Hepatocyte (in vitro differentiated cells): ENCODE data around the gene SH3TC1. TPM values are rescaled to one million over a fixed set of nuclear protein-coding genes. Genes with fewer than 3 reads are reported as not detected.

Source experiments
- DNase-seq: peaks from one replicate; pipeline ENCODE4 v3.0.0-alpha.2; 2016; ENCODE audit warnings: low spot score
- H2AFZ ChIP-seq: fragments of 200-600 bp; sonication (generic); 2 replicates; pipeline ENCODE4 v1.6.0; 2016; ENCODE audit warnings: antibody characterized with exemption, mild to moderate bottlenecking
- H3K27ac ChIP-seq: fragments of 200-600 bp; sonication (generic); 2 replicates; pipeline ENCODE4 v1.5.1; 2016; ENCODE audit warnings: mild to moderate bottlenecking
- H3K27me3 ChIP-seq: fragments of 200-600 bp; sonication (generic); 2 replicates; pipeline ENCODE4 v1.6.1; 2016
- H3K36me3 ChIP-seq: fragments of 200-600 bp; sonication (generic); replicated peaks from 2 replicates; pipeline ENCODE4 v1.5.1; 2016; ENCODE audit warnings: low read depth; ENCODE audit not compliant: insufficient read depth
- H3K4me1 ChIP-seq: fragments of 200-600 bp; sonication (generic); 2 replicates; pipeline ENCODE4 v1.5.1; 2016; ENCODE audit warnings: mild to moderate bottlenecking, moderate library complexity; ENCODE audit not compliant: insufficient read depth
- H3K4me2 ChIP-seq: fragments of 200-600 bp; sonication (generic); 2 replicates; pipeline ENCODE4 v1.6.0; 2016
- H3K4me3 ChIP-seq: fragments of 200-600 bp; sonication (generic); 2 replicates; pipeline ENCODE4 v1.5.1; 2016; ENCODE audit warnings: mild to moderate bottlenecking
- H3K79me2 ChIP-seq: fragments of 200-600 bp; sonication (generic); 2 replicates; pipeline ENCODE4 v1.6.0; 2017; ENCODE audit warnings: mild to moderate bottlenecking
- H3K9me2 ChIP-seq: fragments of 200-600 bp; sonication (generic); replicated peaks from 2 replicates; pipeline ENCODE4 v1.6.0; 2017; ENCODE audit warnings: mild to moderate bottlenecking; ENCODE audit not compliant: insufficient read depth
- H3K9me3 ChIP-seq: fragments of 200-600 bp; sonication (generic); 2 replicates; pipeline ENCODE4 v1.5.1; 2016; ENCODE audit warnings: low read depth, mild to moderate bottlenecking
- H4K20me1 ChIP-seq: fragments of 200-600 bp; sonication (generic); 2 replicates; pipeline ENCODE4 v1.6.0; 2016; ENCODE audit warnings: mild to moderate bottlenecking; ENCODE audit not compliant: insufficient read depth, poor library complexity, severe bottlenecking
- CTCF ChIP-seq: fragments of 200-600 bp; sonication (generic); IDR thresholded peaks from 2 replicates; pipeline ENCODE4 v1.5.1; 2016; ENCODE audit warnings: antibody characterized with exemption, mild to moderate bottlenecking; ENCODE audit not compliant: poor library complexity
- EZH2 ChIP-seq: fragments of 200-600 bp; sonication (generic); IDR thresholded peaks from 2 replicates; pipeline ENCODE4 v1.6.1; 2016; ENCODE audit warnings: antibody characterized with exemption, mild to moderate bottlenecking, borderline replicate concordance
- EZH2phosphoT487 ChIP-seq: fragments of 200-600 bp; sonication (generic); IDR thresholded peaks from one replicate; pipeline ENCODE4 v1.6.1; 2018; ENCODE audit warnings: antibody characterized with exemption, mild to moderate bottlenecking, low read depth, moderate library complexity; ENCODE audit not compliant: unreplicated experiment, severe bottlenecking
- WGBS: methylation state at CpG from one replicate; pipeline ENCODE4 v1.1.6; 2016; ENCODE audit warnings: low lambda C conversion rate; ENCODE audit errors: missing lambda C conversion rate; 5-methylcytosine and 5-hydroxymethylcytosine counted together
- polyA plus RNA-seq: library from polyadenylated mRNA; unstranded; fragments of >200 nt; fragmentation: Nextera tagmentation; extraction: Ambion mirVana; gene quantifications from 2 replicates; pipeline ENCODE4 v1.2.1, GENCODE V29; 2016
- total RNA-seq: library from RNA; depleted of rRNA; stranded (reverse); fragments of >200 nt; gene quantifications from 2 replicates; pipeline ENCODE4 v1.2.3, GENCODE V29; 2014

Gene SH3TC1
- total and polyA plus RNA-seq, 2 experiments from 2014 or later, result 30.3 to 35.4 TPM

GRCh38 chr4:8162625-8163024, 36.5 kb upstream of the SH3TC1 start:
- Histone ChIP-seq H3K36me3 (no peaks in the 10 kb centered on the region), H4K20me1 (no peaks in the 10 kb centered on the region), H2AFZ (no peak overlapping the region), H3K27ac (no peak overlapping the region), H3K27me3 (peaks cover 3% of the 10 kb centered on the region), H3K9me3 (no peaks in the 10 kb centered on the region), H3K4me1 (no peaks in the 10 kb centered on the region), H3K4me3 (no peak overlapping the region), H3K79me2 (no peaks in the 10 kb centered on the region), H3K9me2 (no peaks in the 10 kb centered on the region), H3K4me2 (no peak overlapping the region)
- TF ChIP-seq EZH2phosphoT487, result no peak
- TF ChIP-seq EZH2, result no peak
- no peak for TF ChIP-seq CTCF
- WGBS, result 94% methylated on average over 8 of the region's 8 CpGs
- no peak for DNase-seq

- H3K36me3 ChIP-seq, result no peaks in the 10 kb centered on the region
- no peaks in the 10 kb centered on the region for H3K27me3 ChIP-seq
- H3K79me2 ChIP-seq, result no peaks in the 10 kb centered on the region
- no peak overlapping the region for H2AFZ ChIP-seq
- no peaks in the 10 kb centered on the region for H3K9me3 ChIP-seq
- no peaks in the 10 kb centered on the region for H4K20me1 ChIP-seq
- DNase-seq, result no peak
- H3K4me1 ChIP-seq, result peaks cover 2% of the 10 kb centered on the region
- TF ChIP-seq EZH2phosphoT487, result no peak
- no peak for TF ChIP-seq CTCF
- no peak for TF ChIP-seq EZH2
- no peak overlapping the region for H3K4me2 ChIP-seq
- no peak overlapping the region for H3K4me3 ChIP-seq
- H3K9me2 ChIP-seq, result no peaks in the 10 kb centered on the region
- WGBS, result 89% methylated on average over 7 of the region's 7 CpGs
- no peak overlapping the region for H3K27ac ChIP-seq
Measured at GRCh38 chr4:8163026-8163425, 36.1 kb upstream of the SH3TC1 start.

- Histone ChIP-seq H3K9me2 (no peaks in the 10 kb centered on the region), H3K27ac (no peak overlapping the region), H3K36me3 (no peaks in the 10 kb centered on the region), H3K4me3 (no peak overlapping the region), H2AFZ (no peak overlapping the region), H3K4me1 (peaks cover 3% of the 10 kb centered on the region), H3K4me2 (no peak overlapping the region), H3K79me2 (no peaks in the 10 kb centered on the region), H3K27me3 (no peaks in the 10 kb centered on the region), H3K9me3 (no peaks in the 10 kb centered on the region), H4K20me1 (no peaks in the 10 kb centered on the region)
- no peak for DNase-seq
- TF ChIP-seq CTCF (no peak), EZH2 (no peak), EZH2phosphoT487 (no peak)
- 90% methylated on average over 19 of the region's 19 CpGs for WGBS
Measured at GRCh38 chr4:8163436-8164193, 35.5 kb upstream of the SH3TC1 start.
